Right cardiac atrium (tissue), 5 donors: ENCODE data around the gene TMEM151A. TPM values are rescaled to one million over a fixed set of nuclear protein-coding genes. Genes with fewer than 3 reads are reported as not detected.
"Not testable (repeated sequence)": the region's sequence is repeated elsewhere in the genome, so short reads cannot be mapped to it uniquely, and the experiment has no call there.

Experiments
- ATAC-seq, 2 donors: fragments of 200-7000 bp; cut with Tn5 transposase; one replicate each; pipeline versions ENCODE4 v1.8.0 to v1.9.1; 2020; ENCODE audit warnings: moderate library complexity in 2 of 2, mild to moderate bottlenecking in 1 of 2
- DNase-seq, 3 donors: peaks; one replicate each; pipeline ENCODE4 v3.0.0-alpha.2; 2020
- H3K27ac ChIP-seq: one replicate; pipeline ENCODE4 v1.5.1; 2013; ENCODE audit warnings: mild to moderate bottlenecking, low read length, control low read depth, moderate library complexity
- H3K27me3 ChIP-seq: one replicate; pipeline ENCODE4 v1.6.1; 2013; ENCODE audit not compliant: control insufficient read depth, insufficient read depth
- H3K4me1 ChIP-seq: one replicate; pipeline ENCODE4 v1.6.1; 2013; ENCODE audit warnings: low read length; ENCODE audit not compliant: control insufficient read depth, insufficient read depth
- H3K4me3 ChIP-seq: one replicate; pipeline ENCODE4 v1.5.1; 2013; ENCODE audit warnings: low read length, control low read depth
- H3K9me3 ChIP-seq: one replicate; pipeline ENCODE4 v1.6.1; 2013; ENCODE audit warnings: low read length; ENCODE audit not compliant: control insufficient read depth
- WGBS: extraction: QIAGEN DNeasy Blood & Tissue Kit; methylation state at CpG from one replicate; pipeline ENCODE4 v1.1.7; 2013; 5-methylcytosine and 5-hydroxymethylcytosine counted together
- intact Hi-C, 4 donors: fragments of 100-400 bp; cut with DNase I; formaldehyde crosslinking; loops; one replicate each; pipeline versions ENCODE4 v1.11.0 to v1.14.0; 2022 to 2023
- polyA plus RNA-seq: library from polyadenylated mRNA; stranded (reverse); fragments of 200-250 nt; gene quantifications from one replicate; pipeline ENCODE4 v1.2.3, GENCODE V29; 2013
- total RNA-seq, 4 donors: library from RNA; stranded (reverse); fragmentation: NEBNext Ultra II Directional; extraction: Animal tissue kit (Norgen Biotek cat#: 25700); gene quantifications; one replicate each; pipeline ENCODE4 v1.2.1, GENCODE V29; 2021
- donor health status: healthy with polysubstance abuse.
- donor health status: DM: no; HTN: yes; CAD: no.
- donor health status: DM: no; HTN: no; CAD: no.
- donor health status: DM: no; HTN: yes; CAD: no; lungs with severe emphysema.
- donor health status: DM: yes; HTN: yes; CAD: no.

TMEM151A gene
- total and polyA plus RNA-seq, 5 donors = 0.20 to 0.45 (median 0.26) TPM

- peaks cover 5% of the 10 kb centered on the region for H3K4me1 ChIP-seq
- ATAC-seq (peak; percentile 4 to 15), DNase-seq (peak; percentile 74 to 86 (median 83))
- H3K4me3 ChIP-seq = no peak overlapping the region
- intact Hi-C loops = loop anchor here in 2 of 4 donors (2.0 to 10.0 kb wide), 2 partner anchors 53 to 67 kb away; partner anchors contain the start of gene SLC29A2 (in 1 of the 2)
- H3K27ac ChIP-seq = peak overlapping the region; percentile 82
- H3K9me3 ChIP-seq = no peaks in the 10 kb centered on the region
- H3K27me3 ChIP-seq = no peaks in the 10 kb centered on the region
- 27% methylated on average over 16 of the region's 16 CpGs for WGBS
Measured at GRCh38 chr11:66317723-66318599, 26.3 kb downstream of the TMEM151A start.

DNA sequence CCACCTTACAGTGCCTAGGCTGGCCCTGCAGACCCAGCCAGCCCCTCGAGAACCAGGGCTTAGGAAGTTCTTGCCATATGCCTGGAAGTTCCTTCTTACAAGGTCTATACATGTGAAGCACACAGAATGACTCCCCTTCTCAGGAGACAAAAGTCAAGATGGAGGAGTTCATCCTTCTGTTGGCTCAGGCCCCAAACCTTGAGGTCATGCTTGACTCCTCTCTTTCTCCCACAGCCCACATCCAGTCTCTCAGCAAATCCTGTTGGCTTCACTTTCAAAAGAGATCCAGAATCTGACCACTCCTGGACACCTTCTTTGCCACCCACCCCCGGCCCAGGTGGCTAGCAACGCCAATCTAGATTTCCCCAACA lies 26.9 kb downstream of the TMEM151A start:
- DNase-seq (no peak), ATAC-seq (no peak)
- Histone ChIP-seq H3K27ac (no peak overlapping the region), H3K9me3 (no peaks in the 10 kb centered on the region), H3K27me3 (no peaks in the 10 kb centered on the region), H3K4me1 (peaks cover 5% of the 10 kb centered on the region), H3K4me3 (no peak overlapping the region)
- intact Hi-C loops = loop anchor here in 1 of 4 donors (10.0 kb wide), 1 partner anchor 66 kb away; no protein-coding TSS in a partner anchor
- WGBS = 79% methylated on average over 3 of the region's 3 CpGs

GRCh38 chr11:66320289-66320688 lies 28.6 kb downstream of the TMEM151A start:
- ATAC-seq = not testable (repeated sequence)

DNA sequence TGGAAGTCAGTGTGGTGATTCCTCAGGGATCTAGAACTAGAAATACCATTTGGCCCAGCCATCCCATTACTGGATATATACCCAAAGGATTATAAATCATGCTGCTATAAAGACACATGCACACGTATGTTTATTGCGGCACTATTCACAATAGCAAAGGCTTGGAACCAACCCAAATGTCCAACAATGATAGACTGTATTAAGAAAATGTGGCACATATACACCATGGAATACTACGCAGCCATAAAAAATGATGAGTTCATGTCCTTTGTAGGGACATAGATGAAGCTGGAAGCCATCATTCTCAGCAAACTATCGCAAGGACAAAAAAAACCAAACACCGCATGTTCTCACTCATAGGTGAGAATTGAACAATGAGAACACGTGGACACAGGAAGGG lies 29.1 kb downstream of the TMEM151A start:
- H3K9me3 ChIP-seq, intact Hi-C loops, H3K4me3 ChIP-seq: not testable (repeated sequence)

More at GRCh38 chr11:66320289-66320688, 28.6 kb downstream of the TMEM151A start:
- H3K4me1 ChIP-seq, H3K9me3 ChIP-seq, DNase-seq, intact Hi-C loops, H3K27me3 ChIP-seq, H3K27ac ChIP-seq, H3K4me3 ChIP-seq: not testable (repeated sequence)
- WGBS = 100% methylated on average over 1 of the region's 2 CpGs

GRCh38 chr11:66321606-66322005 lies 29.9 kb downstream of the TMEM151A start:
- no peak overlapping the region for H3K4me3 ChIP-seq
- intact Hi-C loops = no loop called here
- H3K4me1 ChIP-seq = peaks cover 5% of the 10 kb centered on the region
- ATAC-seq (no peak), DNase-seq (peak in 1 of 3 donors; percentile 22)
- H3K9me3 ChIP-seq = no peaks in the 10 kb centered on the region
- no peak overlapping the region for H3K27ac ChIP-seq
- no peaks in the 10 kb centered on the region for H3K27me3 ChIP-seq
- WGBS = 84% methylated on average over 4 of the region's 4 CpGs

More for the DNA sequence above, 29.1 kb downstream of the TMEM151A start:
- not testable (repeated sequence) for H3K4me1 ChIP-seq, ATAC-seq, H3K27ac ChIP-seq, DNase-seq, H3K27me3 ChIP-seq
- WGBS = 83% methylated on average over 6 of the region's 6 CpGs

DNA sequence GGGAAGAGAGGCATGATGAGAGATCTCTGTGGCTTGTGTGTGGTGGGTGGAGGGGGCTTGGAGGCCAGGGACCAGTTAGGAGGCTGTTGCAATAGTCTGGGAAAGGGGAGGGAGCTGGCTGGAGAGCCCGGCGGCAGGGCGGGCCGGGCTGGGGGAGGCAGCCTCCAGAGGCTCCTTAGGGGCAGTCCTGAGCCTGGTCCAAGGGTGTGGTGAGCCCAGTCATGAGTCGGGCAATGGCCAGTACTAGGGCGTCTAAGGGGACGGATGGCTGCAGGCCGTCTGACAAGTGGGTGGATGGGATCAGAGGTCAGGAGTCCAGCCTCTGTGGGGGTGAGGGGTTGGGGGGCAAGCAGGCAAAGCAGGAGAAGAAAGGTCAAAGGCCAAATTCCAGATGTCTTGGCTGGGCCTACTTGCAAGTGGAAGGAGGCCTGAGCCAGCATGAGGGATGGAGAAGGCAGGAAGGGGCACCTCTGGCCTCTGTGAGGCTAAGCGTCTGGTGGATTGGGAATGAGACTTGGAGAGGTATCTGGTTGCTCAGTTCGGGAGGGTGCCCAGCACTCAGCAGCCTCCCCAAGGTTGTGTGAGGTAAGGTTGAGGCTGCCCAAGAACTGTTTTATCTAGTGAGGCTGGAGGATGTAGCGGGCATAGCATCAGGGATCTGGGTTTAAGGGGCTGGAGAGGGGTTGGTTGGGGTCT lies 31.2 kb downstream of the TMEM151A start:
- no peak overlapping the region for H3K27ac ChIP-seq
- WGBS = 72% methylated on average over 11 of the region's 11 CpGs
- no peaks in the 10 kb centered on the region for H3K9me3 ChIP-seq

GRCh38 chr11:66323684-66324083 lies 32.0 kb downstream of the TMEM151A start:
- Histone ChIP-seq H3K9me3 (no peaks in the 10 kb centered on the region), H3K4me3 (no peak overlapping the region), H3K27ac (no peak overlapping the region), H3K27me3 (no peaks in the 10 kb centered on the region), H3K4me1 (no peaks in the 10 kb centered on the region)
- peak in 2 of 3 donors; percentile 6 to 10 for DNase-seq
- intact Hi-C loops = no loop called here
- ATAC-seq = no peak
- WGBS = 100% methylated on average over 1 of the region's 1 CpG

More for the DNA sequence above, 31.2 kb downstream of the TMEM151A start:
- Histone ChIP-seq H3K27me3 (no peaks in the 10 kb centered on the region), H3K4me1 (peaks cover 2% of the 10 kb centered on the region), H3K4me3 (no peak overlapping the region)
- DNase-seq (peak; percentile 88 to 94 (median 92)), ATAC-seq (peak; percentile 62 to 81)
- intact Hi-C loops = no loop called here

DNA sequence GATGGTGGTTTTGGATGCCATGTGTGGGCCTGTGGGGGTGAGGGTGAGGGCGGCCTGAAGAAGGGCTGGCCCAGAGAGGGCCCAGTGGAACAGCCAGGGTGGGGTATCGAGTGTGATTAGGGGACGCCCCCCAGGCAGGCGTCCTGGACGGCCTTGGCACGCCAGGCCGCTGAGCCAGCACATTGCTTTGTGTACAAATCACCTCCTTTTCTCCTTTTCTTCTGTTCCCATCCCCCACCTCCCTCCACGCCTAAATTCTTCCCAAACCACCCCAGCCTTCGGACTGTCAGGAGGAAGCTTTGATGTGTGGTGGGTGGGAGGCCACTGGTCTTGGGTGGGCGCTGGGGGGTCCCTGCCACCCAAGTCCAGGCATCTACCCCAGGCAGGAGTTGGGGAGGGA lies 33.0 kb downstream of the TMEM151A start:
- H3K27ac ChIP-seq = no peak overlapping the region
- 85% methylated on average over 10 of the region's 10 CpGs for WGBS
- no peaks in the 10 kb centered on the region for H3K9me3 ChIP-seq
- no peaks in the 10 kb centered on the region for H3K27me3 ChIP-seq
- H3K4me3 ChIP-seq = no peak overlapping the region
- ATAC-seq (no peak), DNase-seq (peak in 2 of 3 donors; percentile 58 to 65)
- H3K4me1 ChIP-seq = no peaks in the 10 kb centered on the region
- intact Hi-C loops = no loop called here

DNA sequence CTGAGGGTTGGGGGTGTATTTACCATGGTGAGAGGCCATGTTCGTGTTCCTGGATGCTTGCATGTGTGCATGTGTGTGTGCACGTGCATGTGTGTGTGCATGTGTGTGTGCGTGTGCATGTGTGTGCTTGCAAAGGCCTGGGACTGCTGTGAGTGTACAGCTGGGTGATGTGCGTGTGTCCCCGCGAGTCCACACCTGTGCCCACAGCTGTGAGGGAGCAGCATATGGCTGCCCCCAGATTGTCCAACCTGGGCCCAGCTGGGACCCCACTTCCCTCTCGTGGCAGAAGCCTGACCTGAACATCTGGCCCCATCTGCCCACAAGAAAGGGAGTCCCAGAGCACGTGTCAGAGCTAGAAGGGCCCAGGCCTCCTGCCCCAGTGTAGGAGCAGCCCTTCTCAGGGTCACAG lies 33.6 kb downstream of the TMEM151A start:
- Histone ChIP-seq H3K9me3 (no peaks in the 10 kb centered on the region), H3K27ac (no peak overlapping the region), H3K27me3 (no peaks in the 10 kb centered on the region), H3K4me3 (no peak overlapping the region), H3K4me1 (no peaks in the 10 kb centered on the region)
- WGBS = 80% methylated on average over 8 of the region's 8 CpGs
- intact Hi-C loops = no loop called here
- DNase-seq (peak in 1 of 3 donors; percentile 50), ATAC-seq (no peak)

GRCh38 chr11:66326261-66327111 lies 34.8 kb downstream of the TMEM151A start:
- no peak overlapping the region for H3K4me3 ChIP-seq
- H3K4me1 ChIP-seq = no peaks in the 10 kb centered on the region
- no peaks in the 10 kb centered on the region for H3K9me3 ChIP-seq
- H3K27ac ChIP-seq = peak overlapping the region; percentile 39
- no peaks in the 10 kb centered on the region for H3K27me3 ChIP-seq
- WGBS = 30% methylated on average over 21 of the region's 21 CpGs
- peak; percentile 60 to 62 for ATAC-seq
- intact Hi-C loops = no loop called here
- peak; percentile 82 to 90 (median 88) for DNase-seq
